HG03342 (cell line): ENCODE data around the gene F12.

ENCODE experiments used
- ATAC-seq: cut with Tn5 transposase; IDR thresholded peaks from one replicate; pipeline ENCODE4 v1.9.1; 2021; ENCODE audit warnings: mild to moderate bottlenecking, moderate library complexity; ENCODE audit not compliant: unreplicated experiment

The F12 gene

GRCh38 chr5:177357459-177358351 is 51.7 kb downstream of the F12 start, which contains the start of gene RGS14:
Gene RGS14 (plus strand): TSS chr5:177357924. CDS start chr5:177358025, 101 bp downstream.
- ATAC-seq, result peak; percentile 93

GRCh38 chr5:177357146-177357458 is 52.3 kb downstream of the F12 start:
- ATAC-seq, result no peak

GRCh38 chr5:177356746-177357145 is 52.6 kb downstream of the F12 start:
- no peak for ATAC-seq

GRCh38 chr5:177355868-177356168 is 53.5 kb downstream of the F12 start:
- no peak for ATAC-seq

- ATAC-seq, result no peak
Observed at GRCh38 chr5:177355162-177355867, 54.0 kb downstream of the F12 start.

GRCh38 chr5:177354711-177355110 is 54.7 kb downstream of the F12 start:
- ATAC-seq, result no peak

- no peak for ATAC-seq
Observed at GRCh38 chr5:177354256-177354655, 55.1 kb downstream of the F12 start.

- ATAC-seq, result no peak
Observed at GRCh38 chr5:177353093-177353492, 56.3 kb downstream of the F12 start.
